Fibroblast of the conjunctiva (primary cell): ENCODE measurements around the gene TNFAIP2.
"Not testable (repeated sequence)": the region's sequence is repeated elsewhere in the genome, so short reads cannot be mapped to it uniquely, and the experiment has no call there.

Experiments
- DNase-seq: peaks from one replicate; pipeline ENCODE4 v3.0.0-alpha.2; 2010; ENCODE audit warnings: low read depth

The TNFAIP2 gene

DNA sequence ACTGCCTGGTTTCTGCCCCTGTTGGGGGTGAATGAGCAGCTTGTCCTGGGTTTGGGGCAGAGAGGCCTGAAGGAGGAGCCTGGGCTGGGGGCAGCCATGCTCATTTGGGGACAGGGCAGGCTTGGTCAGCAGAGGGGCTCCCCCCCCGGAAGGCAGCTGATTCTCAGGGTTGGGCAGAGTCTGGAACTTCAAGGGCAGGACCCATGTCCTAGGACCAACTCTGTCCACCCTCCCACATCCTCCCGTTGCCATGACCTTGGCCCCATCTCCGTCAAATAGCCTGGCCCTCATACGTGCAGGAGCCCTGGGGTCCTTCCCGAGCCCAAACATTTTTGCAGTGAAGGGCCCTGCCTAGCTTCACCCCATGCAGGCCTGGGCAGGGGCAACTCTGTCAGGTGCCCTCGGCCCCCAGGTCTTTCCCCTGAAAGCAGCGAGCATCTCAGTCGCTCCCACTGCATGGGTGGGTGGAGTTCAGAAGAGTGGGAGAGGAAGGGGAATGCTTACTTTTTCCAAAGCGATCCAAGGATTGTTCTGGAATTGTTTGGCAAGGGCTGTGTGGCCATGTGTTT, 32.6 kb downstream of the TNFAIP2 start:
- DNase-seq: no peak

DNA sequence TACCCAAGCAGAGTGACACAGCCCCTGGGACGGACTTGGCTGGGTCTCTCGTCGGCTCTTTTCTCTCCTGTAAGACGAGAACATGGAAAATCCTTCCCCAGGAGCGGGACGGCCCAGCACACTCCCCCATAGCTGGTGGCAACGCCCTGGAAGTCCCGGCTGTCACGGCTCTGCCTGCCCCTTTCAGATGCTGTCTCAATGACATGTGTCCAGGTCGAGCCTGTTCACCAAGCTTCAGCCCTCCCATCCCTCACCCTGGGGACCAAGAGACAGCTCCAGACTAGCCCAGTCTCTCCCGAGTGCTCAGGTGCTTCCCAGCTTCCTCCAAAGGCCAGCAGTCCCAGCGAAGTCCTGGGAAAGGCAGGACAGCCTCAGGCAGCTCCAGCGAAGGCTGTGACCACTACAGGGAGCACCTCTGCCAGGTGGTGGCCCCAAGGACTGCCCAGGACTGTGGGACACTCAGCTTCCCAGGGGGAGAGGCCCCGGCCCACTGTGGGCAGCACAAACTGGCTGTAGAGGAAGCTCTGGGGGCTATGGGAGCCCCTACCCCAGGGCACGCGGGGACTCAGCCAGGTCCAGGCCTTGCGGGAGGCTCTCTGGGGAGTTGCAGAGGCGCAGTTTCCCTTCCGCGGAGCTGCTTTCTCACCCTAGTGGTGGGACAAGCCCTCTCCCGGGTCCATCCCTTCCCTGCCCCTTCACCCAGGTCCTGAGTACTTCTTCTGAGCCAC, 33.6 kb downstream of the TNFAIP2 start:
- DNase-seq: no peak

- DNase-seq: no peak
These were observed 34.7 kb downstream of the TNFAIP2 start for GRCh38 chr14:103157969-103158368.

DNA sequence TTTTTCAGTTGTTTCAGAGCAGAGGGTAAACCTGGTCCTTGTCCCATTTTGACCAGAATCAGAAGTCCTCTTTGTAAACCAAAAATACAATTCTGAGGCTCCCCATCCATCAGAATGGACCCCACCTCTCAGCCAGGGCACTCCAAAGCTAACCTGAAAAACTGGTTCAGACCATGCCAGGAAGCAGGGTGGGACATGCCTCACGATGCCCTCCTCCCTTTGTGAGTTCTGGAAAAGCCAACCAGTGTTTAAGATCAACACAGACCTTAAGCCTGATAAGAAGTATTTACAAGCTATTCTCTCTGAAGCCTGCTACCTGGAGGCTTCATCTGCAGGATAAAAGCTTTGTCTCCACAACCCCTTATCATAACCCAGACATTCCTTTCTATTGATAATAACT, 35.4 kb downstream of the TNFAIP2 start:
- no peak for DNase-seq

- DNase-seq: no peak
These were observed 37.2 kb downstream of the TNFAIP2 start for GRCh38 chr14:103160321-103161053.

DNA sequence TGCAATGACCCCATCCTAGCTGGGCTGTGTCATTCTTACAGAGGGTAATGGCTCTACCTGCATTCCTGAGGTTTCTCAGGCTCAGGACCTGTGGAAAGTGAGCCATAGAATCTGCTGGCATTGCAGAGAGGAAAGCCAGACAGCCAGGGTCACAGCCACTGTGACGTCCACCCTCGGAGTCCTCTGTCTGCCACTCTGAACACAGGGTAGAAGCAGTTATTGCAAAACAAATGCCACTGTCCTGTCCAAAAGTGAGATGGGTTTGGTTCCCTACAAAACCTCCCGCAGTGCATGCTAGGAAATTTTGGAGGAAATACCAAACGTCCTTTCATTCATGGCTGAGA, 37.8 kb downstream of the TNFAIP2 start:
- DNase-seq: no peak

- no peak for DNase-seq
These were observed 39.9 kb downstream of the TNFAIP2 start for GRCh38 chr14:103163199-103163598.

DNA sequence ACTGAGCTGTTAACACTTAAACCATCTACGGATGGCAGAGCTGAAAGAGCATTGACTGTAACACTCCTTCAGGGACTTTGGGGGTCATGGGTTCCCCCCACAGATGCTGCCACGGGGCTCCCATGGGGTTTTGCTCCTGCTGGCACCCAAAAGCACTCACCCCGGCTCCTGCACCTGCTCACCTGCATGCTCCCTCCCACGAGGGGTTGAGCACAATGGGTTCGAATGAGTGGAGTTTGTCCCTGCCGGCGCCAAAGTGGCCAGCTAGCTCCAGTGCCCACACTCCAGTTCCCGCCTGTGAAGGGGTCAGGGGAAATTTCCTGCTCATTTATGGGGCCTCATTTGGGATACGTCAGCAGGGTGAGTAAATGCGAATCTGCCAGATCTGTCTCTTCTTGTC, 40.7 kb downstream of the TNFAIP2 start:
- no peak for DNase-seq

DNA sequence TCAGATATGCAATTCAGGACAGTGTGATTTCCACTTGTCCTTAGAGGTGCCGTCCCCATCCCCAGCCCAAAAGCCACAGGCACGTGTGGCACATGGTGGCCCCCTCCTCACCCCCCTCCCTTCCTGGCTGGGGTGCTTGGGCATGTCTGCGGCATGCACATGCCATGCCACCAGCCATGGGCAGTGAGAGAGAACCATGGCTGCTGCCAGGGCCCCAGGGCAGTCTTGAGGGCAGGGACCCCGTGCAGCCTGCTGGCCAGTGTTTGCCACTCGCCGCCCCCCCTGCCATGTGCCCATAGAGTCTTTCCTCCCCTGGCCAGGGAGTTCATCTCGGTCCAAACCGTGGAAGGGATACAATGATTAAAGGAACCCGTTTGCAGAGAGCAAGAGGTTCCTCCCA, 41.5 kb downstream of the TNFAIP2 start:
- DNase-seq: no peak

DNA sequence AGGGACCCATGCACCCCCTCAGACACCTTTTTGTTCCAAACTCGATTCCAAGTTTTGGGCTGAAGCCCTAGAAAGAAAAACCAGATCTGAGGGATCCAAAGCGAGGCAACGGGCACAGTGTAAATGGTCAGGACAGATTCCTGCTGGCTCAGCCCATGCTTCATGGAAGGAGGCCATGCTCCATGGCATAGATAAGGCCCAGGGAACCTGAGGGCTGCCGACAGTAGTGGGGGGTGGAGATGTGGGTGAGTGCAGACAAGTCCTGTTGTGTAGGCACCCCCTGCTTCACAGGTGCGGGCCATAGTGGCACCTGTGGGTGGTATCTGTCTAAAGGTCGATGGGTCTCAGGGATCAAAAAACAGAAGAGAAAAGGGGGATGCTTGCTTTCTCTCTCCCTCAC, 42.1 kb downstream of the TNFAIP2 start:
- no peak for DNase-seq

GRCh38 chr14:103169954-103170353, 46.7 kb downstream of the TNFAIP2 start:
- no peak for DNase-seq

GRCh38 chr14:103171206-103171605, 47.9 kb downstream of the TNFAIP2 start:
- DNase-seq: not testable (repeated sequence)

GRCh38 chr14:103172921-103173320, 49.7 kb downstream of the TNFAIP2 start:
- DNase-seq: no peak

DNA sequence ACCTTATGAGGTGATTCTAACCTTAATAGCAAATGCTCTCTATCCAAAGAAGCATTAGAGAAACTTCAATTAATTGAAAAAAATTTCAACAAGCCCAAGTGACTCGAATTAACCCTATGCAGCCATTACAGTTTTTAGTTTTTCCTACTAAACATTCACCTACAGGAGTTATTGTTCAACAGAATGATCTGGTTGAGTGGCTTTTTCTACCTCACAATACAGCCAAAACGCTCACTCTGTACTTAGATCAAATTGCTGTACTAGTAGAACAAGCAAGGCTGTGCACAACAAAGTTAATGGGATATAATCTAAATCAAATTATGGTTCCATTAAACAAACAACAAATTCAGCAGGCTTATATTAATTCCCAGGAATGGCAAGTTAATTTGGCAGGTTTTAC, 50.6 kb downstream of the TNFAIP2 start:
- not testable (repeated sequence) for DNase-seq

DNA sequence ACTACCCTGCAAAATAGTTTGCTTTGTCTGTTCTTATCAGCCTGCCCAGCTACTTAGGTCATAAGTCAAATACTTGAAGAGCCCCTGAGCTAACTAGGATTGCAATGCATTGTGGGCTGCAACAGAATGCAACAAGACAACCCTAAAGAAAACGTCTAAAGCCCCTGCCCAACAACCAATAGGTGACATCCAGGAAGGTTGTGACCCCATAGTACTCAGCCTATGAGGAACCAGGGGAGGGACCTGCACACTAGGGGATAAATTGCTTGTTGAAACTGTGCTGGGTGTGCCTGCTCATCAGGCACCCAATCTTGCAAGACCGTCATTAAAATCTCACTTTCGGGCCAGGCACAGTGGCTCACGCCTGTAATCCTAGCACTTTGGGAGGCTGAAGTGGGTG, 52.9 kb downstream of the TNFAIP2 start:
- DNase-seq: not testable (repeated sequence)

DNA sequence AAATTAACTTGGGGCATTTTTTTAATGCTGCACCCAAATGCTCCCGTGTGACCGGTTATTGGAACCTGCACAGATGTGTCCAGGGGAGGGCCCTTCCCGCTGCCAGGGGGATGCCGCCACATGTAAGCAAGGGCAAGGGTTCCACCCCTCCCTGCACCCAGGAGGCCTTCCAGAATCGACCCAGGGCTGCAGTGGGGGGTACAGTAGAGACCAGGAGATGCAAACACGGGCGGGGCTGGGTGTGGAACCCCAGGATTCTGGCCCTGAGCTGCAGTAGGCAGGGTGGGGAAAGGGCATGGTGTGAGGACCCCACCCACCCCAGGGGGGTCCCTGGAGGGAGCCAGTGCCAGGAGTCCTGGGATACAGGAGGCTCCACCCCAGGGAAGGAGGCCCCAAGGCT, 54.1 kb downstream of the TNFAIP2 start:
- DNase-seq: no peak

- DNase-seq: no peak
These were observed 55.3 kb downstream of the TNFAIP2 start for GRCh38 chr14:103178521-103178920.

- no peak for DNase-seq
These were observed 55.8 kb downstream of the TNFAIP2 start for GRCh38 chr14:103179094-103179493.

DNA sequence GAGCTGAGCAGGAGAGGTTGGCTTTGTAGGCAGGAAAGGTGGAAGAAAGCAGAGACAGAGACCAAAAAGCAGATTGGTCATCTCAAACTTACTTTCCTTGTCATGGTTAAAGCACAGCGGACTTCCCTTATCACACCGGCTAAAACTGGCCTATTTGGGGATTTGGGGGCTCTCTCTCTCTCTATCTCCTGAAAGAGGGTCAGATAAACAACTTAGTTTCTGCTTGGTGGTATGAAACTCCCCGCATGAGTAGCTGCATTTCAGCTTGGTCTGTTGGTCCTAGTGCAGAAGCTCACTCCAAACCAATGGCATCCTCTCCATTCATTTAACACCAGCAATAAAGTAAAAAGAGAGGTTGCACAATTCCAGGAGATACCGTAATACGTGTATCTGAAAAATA, 57.1 kb downstream of the TNFAIP2 start:
- no peak for DNase-seq

- no peak for DNase-seq
These were observed 60.8 kb downstream of the TNFAIP2 start for GRCh38 chr14:103184046-103184445.

DNA sequence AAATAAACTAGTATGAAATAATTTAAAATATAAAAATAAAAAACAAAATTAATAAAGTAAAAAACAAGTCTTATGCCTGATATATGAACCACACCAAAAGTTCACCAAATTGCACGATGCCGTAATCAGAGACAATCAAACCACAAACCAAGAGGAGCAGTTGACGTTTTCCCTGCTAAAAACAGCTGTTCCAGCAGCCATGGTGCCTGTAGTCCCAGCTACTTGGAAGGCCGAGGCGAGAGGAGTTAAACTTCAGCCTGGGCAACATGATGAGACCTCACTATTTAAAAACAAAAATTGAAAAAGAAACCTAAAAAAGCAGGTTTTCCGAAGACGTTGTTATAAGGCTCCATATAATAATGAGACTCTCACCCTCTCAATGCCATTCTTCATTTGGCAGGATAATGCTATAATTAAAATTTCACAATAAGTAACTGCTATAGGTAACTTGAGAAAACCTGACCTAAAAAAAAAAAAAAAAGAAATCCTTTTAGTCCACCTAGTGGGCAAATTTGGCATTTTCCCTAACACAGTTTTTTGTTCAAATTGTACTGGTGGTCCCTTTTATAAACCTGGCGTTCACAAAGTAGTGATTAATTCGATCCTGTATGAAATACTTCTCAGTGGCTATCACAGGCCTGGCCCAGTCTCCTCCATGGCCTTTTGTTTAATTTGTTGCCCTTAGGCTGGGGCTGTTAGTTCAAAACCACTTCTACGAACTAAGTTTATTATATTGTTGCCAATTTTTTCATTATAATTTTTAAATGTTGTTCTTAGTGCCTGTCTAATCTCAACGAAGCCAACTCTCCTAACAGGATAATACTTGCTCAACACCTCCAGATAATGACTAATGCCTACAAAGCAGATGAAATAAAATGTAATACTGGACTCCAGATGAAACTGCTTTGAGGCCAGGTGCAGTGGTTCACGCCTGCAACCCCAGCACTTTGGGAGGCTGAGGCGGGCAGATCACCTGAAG, 62.1 kb downstream of the TNFAIP2 start:
- no peak for DNase-seq

DNA sequence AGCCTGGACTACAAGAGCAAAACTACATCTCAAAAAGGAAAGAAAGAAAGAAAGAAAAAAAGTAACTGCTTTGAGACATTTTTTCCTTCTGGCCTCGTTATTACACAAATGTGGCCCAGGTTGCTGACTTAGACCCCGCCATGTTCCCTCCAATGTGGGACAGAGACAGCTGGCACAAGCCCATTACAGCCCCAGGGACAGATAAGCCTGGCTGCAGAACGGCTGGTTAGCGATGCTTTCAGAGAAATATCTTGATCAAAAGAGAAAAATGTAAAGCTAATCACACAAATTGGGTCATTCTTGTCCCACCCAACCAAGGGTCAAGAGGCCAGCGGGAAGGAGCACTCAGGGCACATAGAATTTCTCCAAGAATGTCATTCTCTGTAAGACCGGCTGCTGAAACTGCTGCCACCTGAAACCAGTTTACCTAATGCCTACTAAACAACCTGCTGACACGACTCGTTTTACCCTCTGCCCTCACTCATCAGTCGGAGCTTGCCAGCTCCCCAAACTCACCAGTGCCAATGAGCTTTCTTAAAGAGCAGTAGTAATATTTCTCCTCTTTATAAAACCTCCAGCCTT, 63.1 kb downstream of the TNFAIP2 start:
- no peak for DNase-seq
